Endothelial cell of umbilical vein (primary cell): ENCODE data around the gene PILRA. TPM values are rescaled to one million over a fixed set of nuclear protein-coding genes. Genes with fewer than 3 reads are reported as not detected.

Experiments used
- BruUV-seq: library from RNA; stranded (reverse); fragments of 400-500 nt; replicated peaks from 2 replicates; lab custom pipeline; 2021; lab: Mats Ljungman, UMichigan
- CTCF ChIA-PET: fragments of 300-600, 350-600 bp; sonication (Branson Sonifier 250); formaldehyde crosslinking; loops from one replicate; lab custom pipeline; 2021; ENCODE audit warnings: antibody characterized with exemption, inconsistent platforms; lab: Charles Lee
- POLR2A ChIA-PET: fragments of 300-600, 350-600 bp; sonication (Branson Sonifier 250); formaldehyde crosslinking; loops from one replicate; lab custom pipeline; 2021; ENCODE audit warnings: antibody characterized with exemption, inconsistent platforms; lab: Charles Lee
- DNase-seq: peaks from one replicate; pipeline ENCODE4 v3.0.0-alpha.2; 2011; ENCODE audit warnings: low read depth, low spot score
- FAIRE-seq: peaks from 2 replicates; lab custom pipeline; 2011; peaks lifted over from hg19 to GRCh38; lab: Jason Lieb, UNC
- H2AFZ ChIP-seq: 2 replicates; pipeline ENCODE4 v1.6.0; 2012; ENCODE audit warnings: low read depth, low read length, control low read depth, inconsistent platforms
- H3K27ac ChIP-seq: 2 replicates; pipeline ENCODE4 v1.5.1; 2011; ENCODE audit warnings: low read depth, mild to moderate bottlenecking, control low read depth, low read length, moderate library complexity; ENCODE audit not compliant: insufficient read depth
- H3K27me3 ChIP-seq, 2 experiments: 2 replicates each; pipeline versions ENCODE4 v1.6.0 to v1.6.1; 2011; ENCODE audit warnings: low read length in 2 of 2, mixed read lengths in 1 of 2; ENCODE audit not compliant: control insufficient read depth in 2 of 2, insufficient read depth in 2 of 2
- H3K36me3 ChIP-seq, 2 experiments: 2 replicates in 1 of 2; 3 replicates in 1 of 2; pipeline ENCODE4 v1.5.1; 2011; ENCODE audit warnings: low read length in 2 of 2, mild to moderate bottlenecking in 1 of 2, moderate library complexity in 1 of 2; ENCODE audit not compliant: control insufficient read depth in 2 of 2, insufficient read depth in 2 of 2; ENCODE audit errors: extremely low read depth in 1 of 2
- H3K4me1 ChIP-seq: 3 replicates; pipeline ENCODE4 v1.5.1; 2011; ENCODE audit warnings: mild to moderate bottlenecking, low read length; ENCODE audit not compliant: control insufficient read depth, insufficient read depth; ENCODE audit errors: extremely low read depth
- H3K4me2 ChIP-seq: 2 replicates; pipeline ENCODE4 v1.6.1; 2011; ENCODE audit warnings: low read length, control low read depth, mixed read lengths; ENCODE audit not compliant: insufficient read depth
- H3K4me3 ChIP-seq, 3 experiments: fragments of 200-600 bp in 1 of 3; sonication (generic), shearing (Covaris generic) in 1 of 3; replicated peaks in 1 of 3; 2 replicates each; pipeline ENCODE4 v1.5.1; 2011 to 2016; ENCODE audit warnings: control low read depth in 3 of 3, low read length in 3 of 3, mild to moderate bottlenecking in 2 of 3, inconsistent platforms in 1 of 3, low read depth in 1 of 3, moderate library complexity in 1 of 3; ENCODE audit not compliant: insufficient read depth in 1 of 3
- H3K79me2 ChIP-seq: 2 replicates; pipeline ENCODE4 v1.6.0; 2012; ENCODE audit warnings: low read length, inconsistent platforms; ENCODE audit not compliant: control insufficient read depth, insufficient read depth
- H3K9ac ChIP-seq: replicated peaks from 2 replicates; pipeline ENCODE3; 2011; ENCODE audit warnings: low read length, control low read depth; ENCODE audit not compliant: insufficient read depth; ENCODE audit errors: extremely low read depth
- H3K9me1 ChIP-seq: replicated peaks from 3 replicates; pipeline ENCODE4 v1.6.0; 2011; ENCODE audit warnings: mild to moderate bottlenecking, low read length; ENCODE audit not compliant: control insufficient read depth, insufficient read depth; ENCODE audit errors: extremely low read depth
- H3K9me3 ChIP-seq: replicated peaks from 2 replicates; pipeline ENCODE4 v1.5.1; 2012; ENCODE audit warnings: low read length, inconsistent platforms; ENCODE audit not compliant: control insufficient read depth, insufficient read depth
- H4K20me1 ChIP-seq: replicated peaks from 2 replicates; pipeline ENCODE3; 2011; ENCODE audit warnings: mild to moderate bottlenecking, low read length; ENCODE audit not compliant: control insufficient read depth, insufficient read depth; ENCODE audit errors: extremely low read depth
- EZH2 ChIP-seq: IDR thresholded peaks from 2 replicates; pipeline ENCODE4 v1.6.1; 2012; ENCODE audit warnings: borderline replicate concordance, low read depth, mild to moderate bottlenecking, moderate library complexity, low read length, inconsistent platforms; ENCODE audit not compliant: severe bottlenecking
- FOS ChIP-seq: IDR thresholded peaks from 2 replicates; pipeline ENCODE4 v1.6.1; 2011; ENCODE audit warnings: mild to moderate bottlenecking, low read length, moderate library complexity, borderline replicate concordance; ENCODE audit not compliant: insufficient read depth
- JUN ChIP-seq: IDR thresholded peaks from 2 replicates; pipeline ENCODE4 v1.6.1; 2011; ENCODE audit warnings: borderline replicate concordance, low read depth; ENCODE audit not compliant: insufficient read length, insufficient read depth
- dilution Hi-C: fragments of 300-500 bp; cut with MboI; formaldehyde crosslinking; loops from one replicate; pipeline ENCODE4 v1.15.0; 2019; ENCODE audit warnings: low sequenced_read_pairs; ENCODE audit not compliant: extremely low pct_ligation_motif_present
- intact Hi-C: fragments of 100-400 bp; cut with micrococcal nuclease; formaldehyde crosslinking; loops from one replicate; pipeline ENCODE4 v1.10.0; 2022
- polyA plus RNA-seq, 4 experiments: library from polyadenylated mRNA; depleted of rRNA in 3 of 4; stranded (reverse) in 3 of 4; unstranded in 1 of 4; fragments of >200 nt; gene quantifications; 2 replicates each; pipeline versions ENCODE4 v1.2.1 to v1.2.3, GENCODE V29; 2011 to 2012; ENCODE audit warnings: missing spikeins in 1 of 4
- total RNA-seq: library from RNA; stranded (reverse); gene quantifications from 2 replicates; pipeline ENCODE4 v1.2.3, GENCODE V29; 2021
- TF ChIP-seq, protein P1 (sequence below), 2 donors: IDR thresholded peaks; 1 replicate in 1 of 2; 2 replicates in 1 of 2; pipeline ENCODE4 v1.5.1; 2011; ENCODE audit warnings: low read length in 2 of 2, mild to moderate bottlenecking in 2 of 2, moderate library complexity in 2 of 2, control low read depth in 1 of 2, inconsistent platforms in 1 of 2, low read depth in 1 of 2; ENCODE audit not compliant: insufficient read depth in 1 of 2; ENCODE audit errors: extremely low read depth in 1 of 2

Gene PILRA
- total and polyA plus RNA-seq, 2 donors (not counting 3 experiments of a cell fraction or from before 2014, with no cell fraction given): 0.61 to 1.3 TPM

DNA sequence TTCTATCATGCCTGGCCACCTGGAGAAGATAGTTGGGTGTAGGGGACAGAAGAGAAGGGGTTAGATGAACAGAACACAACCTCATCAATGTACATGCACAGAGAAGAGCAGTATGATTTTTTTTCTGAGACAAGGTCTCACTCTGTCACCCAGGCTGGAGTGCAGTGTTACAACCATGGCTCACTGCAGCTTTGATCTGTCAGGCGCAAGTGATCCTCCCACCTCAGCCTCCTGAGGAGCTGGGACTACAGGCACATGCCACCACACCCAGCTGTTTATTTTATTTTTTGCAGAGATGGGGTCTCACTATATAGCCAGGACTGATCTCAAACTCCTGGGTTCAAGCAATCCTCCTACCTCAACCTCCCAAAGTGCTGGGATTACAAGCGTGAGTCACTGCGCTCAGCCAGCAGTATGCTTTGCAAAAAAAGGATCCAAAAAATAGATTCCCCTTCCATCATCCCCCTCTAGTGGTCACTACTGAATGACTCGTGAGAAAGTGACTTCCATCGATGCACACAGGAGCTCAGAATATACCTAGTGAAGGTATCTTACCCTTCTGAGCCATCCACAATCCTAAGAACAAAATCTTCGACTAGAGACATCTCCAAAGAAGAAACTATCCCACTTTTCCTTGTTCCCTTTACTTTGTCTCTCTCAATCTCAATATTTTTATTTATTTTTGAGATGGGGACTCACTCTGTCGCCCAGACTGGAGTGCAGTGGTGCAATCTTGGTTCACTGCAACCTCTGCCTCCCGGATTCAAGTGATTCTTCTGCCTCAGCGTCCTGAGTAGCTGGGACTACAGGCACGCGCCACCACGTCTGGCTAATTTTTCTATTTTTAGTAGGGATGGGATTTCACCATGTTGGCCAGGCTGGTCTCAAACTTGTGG, 34.2 kb downstream of the PILRA start:
- Histone ChIP-seq H3K27me3 (peaks cover 23 to 38% of the 10 kb centered on the region in 2 experiments), H3K36me3 (no peaks in the 10 kb centered on the region), H3K9ac (no peak overlapping the region), H3K79me2 (no peaks in the 10 kb centered on the region), H3K9me1 (no peaks in the 10 kb centered on the region), H3K4me2 (no peak overlapping the region), H3K4me3 (no peak overlapping the region), H3K9me3 (no peaks in the 10 kb centered on the region), H3K27ac (no peak overlapping the region), H4K20me1 (no peaks in the 10 kb centered on the region), H2AFZ (no peak overlapping the region), H3K4me1 (no peaks in the 10 kb centered on the region)
- CTCF ChIA-PET: interaction anchor here (0.6 to 2.5 kb wide), 37 partner anchors 8 to 417 kb away, joined by 3 to 22 read pairs (median 5); partner anchors contain the start of genes FBXO24, MEPCE and ZCWPW1
- BruUV-seq: no TSS peak
- intact Hi-C loops: loop anchor here (5.0 kb wide), 1 partner anchor 50 kb away; the partner anchor contains the start of gene PILRB
- POLR2A ChIA-PET: interaction anchor here (1.3 kb wide), 1 partner anchor 21 kb away, joined by 5 read pairs; the partner anchor contains the start of gene ZCWPW1
- TF ChIP-seq EZH2 (no peak), FOS (no peak), JUN (no peak)
- TF ChIP-seq, protein P1, sequence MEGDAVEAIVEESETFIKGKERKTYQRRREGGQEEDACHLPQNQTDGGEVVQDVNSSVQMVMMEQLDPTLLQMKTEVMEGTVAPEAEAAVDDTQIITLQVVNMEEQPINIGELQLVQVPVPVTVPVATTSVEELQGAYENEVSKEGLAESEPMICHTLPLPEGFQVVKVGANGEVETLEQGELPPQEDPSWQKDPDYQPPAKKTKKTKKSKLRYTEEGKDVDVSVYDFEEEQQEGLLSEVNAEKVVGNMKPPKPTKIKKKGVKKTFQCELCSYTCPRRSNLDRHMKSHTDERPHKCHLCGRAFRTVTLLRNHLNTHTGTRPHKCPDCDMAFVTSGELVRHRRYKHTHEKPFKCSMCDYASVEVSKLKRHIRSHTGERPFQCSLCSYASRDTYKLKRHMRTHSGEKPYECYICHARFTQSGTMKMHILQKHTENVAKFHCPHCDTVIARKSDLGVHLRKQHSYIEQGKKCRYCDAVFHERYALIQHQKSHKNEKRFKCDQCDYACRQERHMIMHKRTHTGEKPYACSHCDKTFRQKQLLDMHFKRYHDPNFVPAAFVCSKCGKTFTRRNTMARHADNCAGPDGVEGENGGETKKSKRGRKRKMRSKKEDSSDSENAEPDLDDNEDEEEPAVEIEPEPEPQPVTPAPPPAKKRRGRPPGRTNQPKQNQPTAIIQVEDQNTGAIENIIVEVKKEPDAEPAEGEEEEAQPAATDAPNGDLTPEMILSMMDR (IDR thresholded peaks at IDR 0.05; ENCODE audit: extremely low read depth in 1 of 2, insufficient read depth in 1 of 2, low read depth in 1 of 2, low read length in 2 of 2): peak; percentile 52 to 66
- FAIRE-seq (peak; percentile 8), DNase-seq (peak; percentile 72)
- dilution Hi-C loops: no loop called here
